Fibroblast of villous mesenchyme (primary cell): ENCODE measurements around the gene OVCA2. TPM values are rescaled to one million over a fixed set of nuclear protein-coding genes. Genes with fewer than 3 reads are reported as not detected.
A peak's percentile ranks its signal among the peaks of the same experiment; 100 is the strongest.

ENCODE experiments used
- DNase-seq: peaks from one replicate; pipeline ENCODE4 v3.0.0-alpha.2; 2010; ENCODE audit warnings: low read depth
- H3K4me3 ChIP-seq: 2 replicates; pipeline ENCODE4 v1.5.1; 2011; ENCODE audit warnings: low read depth, mild to moderate bottlenecking, low read length
- total RNA-seq: library from RNA; depleted of rRNA; stranded (reverse); fragments of >200 nt; gene quantifications from 2 replicates; pipeline ENCODE4 v1.2.3, GENCODE V29; 2012
- TF ChIP-seq, protein P1 (sequence below): IDR thresholded peaks from 2 replicates; pipeline ENCODE4 v1.5.1; 2012; ENCODE audit warnings: low read depth, mild to moderate bottlenecking, low read length; ENCODE audit not compliant: insufficient read depth

Gene OVCA2
- total RNA-seq, 1 donor = 48.4 TPM

DNA sequence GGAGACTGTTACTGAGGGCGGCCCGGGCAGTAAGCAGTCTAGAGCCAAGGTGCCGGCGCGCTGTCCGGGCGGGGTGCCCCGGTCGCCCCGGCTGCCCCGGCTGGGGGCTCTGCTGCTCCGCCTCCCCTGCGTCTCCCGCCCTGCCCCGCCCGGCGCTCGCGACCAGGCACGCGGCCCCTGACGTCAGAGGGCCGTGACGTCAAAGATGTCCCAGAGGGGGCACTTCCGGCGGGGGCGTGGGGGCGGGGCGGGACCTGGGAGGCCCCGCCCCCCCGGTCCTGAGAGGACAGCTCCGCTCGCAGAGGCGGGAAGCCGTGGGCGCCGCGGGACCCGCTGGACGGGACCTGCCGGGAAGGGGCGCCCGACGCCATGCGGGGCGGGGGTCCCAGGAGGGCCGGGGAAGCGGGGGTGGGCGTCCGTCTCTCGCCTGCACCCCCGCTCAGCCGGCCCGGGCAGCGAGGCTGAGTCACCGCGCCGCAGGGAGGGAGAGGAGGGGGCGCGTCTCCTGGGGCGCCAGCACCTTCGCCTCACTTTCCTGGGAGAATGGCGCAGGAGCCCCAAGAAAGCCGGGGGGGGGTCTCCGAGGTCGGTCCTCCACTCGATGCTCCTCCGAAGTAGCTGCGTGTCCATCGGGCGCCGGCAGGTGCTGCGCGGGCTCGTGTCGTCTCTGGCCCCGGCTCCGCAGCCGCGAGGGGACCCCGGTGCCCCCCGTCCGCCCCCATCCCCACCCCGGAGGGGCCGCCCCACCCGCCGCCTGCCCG lies 8.7 kb downstream of the OVCA2 start:
- peak; percentile 83 for DNase-seq
- peak overlapping the region; percentile 49 for H3K4me3 ChIP-seq
- TF ChIP-seq, protein P1, sequence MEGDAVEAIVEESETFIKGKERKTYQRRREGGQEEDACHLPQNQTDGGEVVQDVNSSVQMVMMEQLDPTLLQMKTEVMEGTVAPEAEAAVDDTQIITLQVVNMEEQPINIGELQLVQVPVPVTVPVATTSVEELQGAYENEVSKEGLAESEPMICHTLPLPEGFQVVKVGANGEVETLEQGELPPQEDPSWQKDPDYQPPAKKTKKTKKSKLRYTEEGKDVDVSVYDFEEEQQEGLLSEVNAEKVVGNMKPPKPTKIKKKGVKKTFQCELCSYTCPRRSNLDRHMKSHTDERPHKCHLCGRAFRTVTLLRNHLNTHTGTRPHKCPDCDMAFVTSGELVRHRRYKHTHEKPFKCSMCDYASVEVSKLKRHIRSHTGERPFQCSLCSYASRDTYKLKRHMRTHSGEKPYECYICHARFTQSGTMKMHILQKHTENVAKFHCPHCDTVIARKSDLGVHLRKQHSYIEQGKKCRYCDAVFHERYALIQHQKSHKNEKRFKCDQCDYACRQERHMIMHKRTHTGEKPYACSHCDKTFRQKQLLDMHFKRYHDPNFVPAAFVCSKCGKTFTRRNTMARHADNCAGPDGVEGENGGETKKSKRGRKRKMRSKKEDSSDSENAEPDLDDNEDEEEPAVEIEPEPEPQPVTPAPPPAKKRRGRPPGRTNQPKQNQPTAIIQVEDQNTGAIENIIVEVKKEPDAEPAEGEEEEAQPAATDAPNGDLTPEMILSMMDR = no peak

DNA sequence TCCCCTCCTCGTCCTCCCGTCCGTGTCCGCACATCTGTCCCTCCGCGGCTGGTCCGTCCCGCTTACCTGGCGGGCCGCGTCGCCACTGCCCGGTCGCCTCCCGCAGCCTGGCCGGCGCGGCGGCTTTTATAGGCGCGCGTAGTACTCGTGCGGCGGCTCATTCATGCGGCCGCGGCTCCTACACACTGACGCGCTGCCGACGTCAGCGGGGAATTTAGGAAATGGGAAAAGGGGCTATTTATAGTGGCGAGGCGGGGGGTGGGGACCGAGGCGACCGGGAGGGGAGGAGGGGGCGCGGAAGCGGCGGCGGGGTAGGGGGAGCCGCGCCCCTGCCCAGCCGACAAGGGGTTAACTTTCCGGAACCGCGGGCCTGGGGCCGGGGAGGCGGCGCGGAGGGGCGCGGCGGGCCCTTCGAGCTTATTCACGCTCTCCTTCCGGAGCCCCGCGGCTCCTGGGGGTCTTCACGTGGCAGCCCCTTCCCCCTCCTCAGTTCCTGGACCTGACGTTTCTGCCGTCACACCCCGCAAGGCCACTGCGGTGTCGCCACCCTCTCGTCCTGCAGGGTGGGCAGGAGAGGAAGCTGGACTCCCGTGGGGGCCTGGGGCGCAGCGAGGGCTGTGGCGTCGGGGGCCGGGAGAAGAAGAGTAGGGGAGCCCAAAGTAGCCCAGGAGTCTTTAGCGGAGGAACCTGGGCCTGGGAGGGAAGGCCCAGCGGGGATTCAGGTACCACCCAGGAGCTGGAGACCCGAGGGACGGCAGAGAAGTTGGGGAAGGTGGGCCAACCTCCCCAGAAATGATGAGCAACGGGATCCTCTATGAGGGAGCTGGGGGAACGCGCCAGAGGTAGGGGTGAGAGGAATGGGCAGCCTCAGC lies 9.5 kb downstream of the OVCA2 start:
- H3K4me3 ChIP-seq = peak overlapping the region; percentile 18
- TF ChIP-seq, protein P1 = no peak
- peak; percentile 73 for DNase-seq

DNA sequence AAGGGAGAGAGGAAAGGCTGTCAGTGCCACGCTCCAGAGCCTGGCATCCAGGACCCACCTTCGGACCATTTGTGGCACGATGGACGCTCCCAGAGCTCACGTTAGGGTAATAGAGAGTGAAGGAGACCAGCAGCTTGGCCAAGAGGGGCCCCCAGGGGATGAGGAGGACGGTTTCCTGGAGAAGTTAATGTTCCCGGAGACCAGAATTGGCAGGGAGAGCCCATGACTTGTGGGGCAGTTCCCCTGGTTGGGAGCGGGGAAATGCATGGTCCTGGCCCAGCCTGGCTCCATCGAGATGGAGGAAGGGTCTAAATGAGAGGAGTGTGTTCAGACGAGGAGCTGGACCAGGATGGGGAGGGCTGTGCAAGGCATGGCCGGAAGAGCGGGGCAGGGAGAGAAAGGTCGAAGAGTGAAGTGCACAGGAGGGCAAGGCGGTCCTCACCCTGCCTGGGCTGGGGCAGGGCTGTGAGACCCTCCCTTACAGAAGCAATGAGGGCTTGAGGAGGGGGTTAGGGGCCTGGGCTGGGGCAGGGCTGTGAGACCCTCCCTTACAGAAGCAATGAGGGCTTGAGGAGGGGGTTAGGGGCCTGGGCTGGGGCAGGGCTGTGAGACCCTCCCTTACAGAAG lies 10.2 kb downstream of the OVCA2 start:
- no peak overlapping the region for H3K4me3 ChIP-seq
- no peak for DNase-seq
- TF ChIP-seq, protein P1 = no peak

DNA sequence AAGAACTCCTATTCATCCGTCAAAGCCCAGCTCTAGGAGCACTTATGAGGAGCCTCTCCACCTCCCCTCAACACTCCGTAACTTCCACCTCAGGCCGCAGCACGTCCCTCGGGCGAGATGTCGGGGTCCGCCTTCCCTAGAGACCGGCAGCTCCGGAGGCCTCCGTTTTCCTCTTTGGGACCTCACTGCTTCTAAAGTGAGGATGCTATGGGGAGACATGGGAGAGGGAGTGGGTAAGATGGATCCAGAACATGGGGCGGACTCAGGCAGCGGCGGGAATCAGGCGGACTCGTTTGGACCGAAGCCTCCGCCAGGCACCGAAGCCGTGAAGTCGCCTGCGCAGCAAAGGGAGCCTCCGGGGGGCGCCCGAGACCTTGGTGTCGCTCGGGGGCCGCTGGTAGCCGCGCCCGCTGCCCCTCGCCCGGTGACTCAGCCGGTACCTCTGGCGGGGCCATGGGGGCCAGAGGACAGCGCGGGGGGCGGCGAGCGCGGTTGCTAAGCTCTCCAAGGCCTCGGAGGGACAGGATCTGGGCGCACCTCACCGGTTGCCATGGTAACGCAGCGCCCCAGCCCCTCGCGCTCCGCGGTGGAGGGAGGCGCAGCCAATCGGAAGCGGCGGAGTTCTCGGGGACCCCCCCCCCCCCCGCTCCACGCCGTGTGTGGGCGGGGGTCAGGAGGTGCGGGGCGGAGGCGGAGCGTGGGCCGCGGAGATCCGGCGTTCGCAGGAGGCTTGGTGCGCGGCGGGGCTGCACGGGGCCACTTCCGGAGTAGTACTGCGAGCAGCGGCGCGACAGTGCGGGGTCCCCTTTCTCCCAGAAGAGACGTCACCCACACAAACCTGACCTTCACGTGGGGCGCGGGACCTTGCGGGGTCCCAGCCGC lies 11.8 kb downstream of the OVCA2 start:
- H3K4me3 ChIP-seq = peak overlapping the region; percentile 68
- TF ChIP-seq, protein P1 = peak; percentile 64
- DNase-seq = peak; percentile 82

DNA sequence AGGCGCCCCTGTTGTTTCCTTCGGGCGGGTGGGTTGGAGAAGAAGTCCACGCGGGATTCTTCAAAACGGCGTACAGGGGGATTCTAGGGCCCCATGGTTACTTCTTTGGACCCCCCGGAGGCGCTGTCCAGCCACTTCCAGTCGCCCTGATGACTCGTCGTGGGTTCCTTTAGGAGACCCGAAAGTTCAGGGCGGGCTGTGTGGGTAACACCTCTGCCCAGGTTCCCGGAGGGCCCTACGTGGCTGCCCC lies 12.4 kb downstream of the OVCA2 start:
- TF ChIP-seq, protein P1 = no peak
- DNase-seq = no peak

More for the DNA sequence above, 12.4 kb downstream of the OVCA2 start:
- peak overlapping the region; percentile 68 for H3K4me3 ChIP-seq
